ENCODE measurements around the gene COQ3. TPM values are rescaled to one million over a fixed set of nuclear protein-coding genes. Genes with fewer than 3 reads are reported as not detected.

Gene COQ3
- total and polyA plus RNA-seq, 2 donors, result 12.1 to 16.9 TPM

DNA sequence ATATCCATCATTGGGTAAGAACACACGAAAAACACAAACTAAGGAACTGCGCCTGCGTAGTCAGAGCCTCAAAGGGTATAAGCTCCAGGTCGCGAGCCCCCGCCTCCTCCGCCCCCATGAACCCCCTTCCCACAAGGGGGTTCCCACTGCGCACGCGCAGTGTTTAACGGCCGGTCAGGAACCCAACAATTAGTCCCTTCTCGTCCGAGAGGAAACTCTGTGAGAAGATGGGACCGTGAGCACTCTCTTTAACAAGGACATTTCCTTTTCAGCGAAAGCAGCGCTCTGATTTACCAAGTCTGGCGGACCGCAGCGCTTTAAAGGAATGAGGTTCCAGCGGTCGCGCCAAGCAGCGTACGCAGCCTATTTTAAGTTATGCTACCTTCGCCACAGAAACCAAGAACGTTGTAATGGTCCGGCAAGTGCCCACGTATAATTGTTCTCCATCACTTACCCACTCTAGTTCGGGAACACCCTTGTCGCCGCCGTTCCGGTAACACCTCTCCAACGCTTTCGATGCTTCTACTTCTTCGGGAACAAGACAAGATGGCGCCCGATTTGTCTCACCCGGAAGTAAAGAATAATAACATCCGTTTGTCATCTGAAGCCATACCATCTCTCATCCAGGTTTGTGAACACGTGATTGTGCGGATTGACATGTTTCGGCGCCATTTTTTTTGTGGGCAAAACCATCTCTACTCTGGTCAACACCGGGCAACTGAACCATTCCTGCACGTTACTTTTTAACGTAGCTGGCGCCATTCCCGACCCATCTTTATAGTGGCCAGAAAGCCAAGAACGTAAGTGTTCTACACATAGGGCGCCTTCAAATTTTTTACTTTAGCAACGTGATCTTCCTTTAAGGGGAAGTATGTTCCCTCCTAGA is 31.0 kb upstream of the COQ3 start, which contains the start of gene PNISR:
PNISR (minus strand) TSS at position 548 of the 886 bp plus-strand sequence. CDS start 10,649 bp downstream, outside the sequence.
- peaks cover 10 to 14% of the 10 kb centered on the region in 2 donors for H3K4me1 ChIP-seq (ENCODE audit: control insufficient read depth in 2 of 2, insufficient read depth in 2 of 2, low read length in 2 of 2)
- H3K9me3 ChIP-seq (ENCODE audit: control insufficient read depth in 2 of 2, insufficient read depth in 1 of 2, low read length in 1 of 2), result no peaks in the 10 kb centered on the region
- peak within 1 kb of the TSS; percentile 99 to 100 for H3K27ac ChIP-seq (ENCODE audit: low read depth in 1 of 2, low read length in 1 of 2)
- peaks cover 0 to 3% of the 10 kb centered on the region in 2 donors for H3K36me3 ChIP-seq (ENCODE audit: control insufficient read depth in 2 of 2, insufficient read depth in 2 of 2, low read length in 1 of 2)
- DNase-seq (ENCODE audit: low read depth in 6 of 9, low spot score in 9 of 9), result peak; percentile 87 to 99 (median 96)
- WGBS, result under 1% methylated on average over 53 of the region's 53 CpGs
- H3K27me3 ChIP-seq (ENCODE audit: control insufficient read depth in 2 of 2, insufficient read depth in 1 of 2, low read length in 1 of 2), result no peaks in the 10 kb centered on the region
- H3K4me3 ChIP-seq (ENCODE audit: low read length in 2 of 2), result peak within 1 kb of the TSS; percentile 65 to 99

GRCh38 chr6:99424022-99424421 is 30.0 kb upstream of the COQ3 start:
- Histone ChIP-seq H3K36me3 (ENCODE audit: control insufficient read depth in 2 of 2, insufficient read depth in 2 of 2, low read length in 1 of 2) (peaks cover 0 to 3% of the 10 kb centered on the region in 2 donors), H3K4me1 (ENCODE audit: control insufficient read depth in 2 of 2, insufficient read depth in 2 of 2, low read length in 2 of 2) (peaks cover 10 to 14% of the 10 kb centered on the region in 2 donors), H3K4me3 (ENCODE audit: low read length in 2 of 2) (peak overlapping the region; percentile 65 to 99), H3K9me3 (ENCODE audit: control insufficient read depth in 2 of 2, insufficient read depth in 1 of 2, low read length in 1 of 2) (no peaks in the 10 kb centered on the region), H3K27me3 (ENCODE audit: control insufficient read depth in 2 of 2, insufficient read depth in 1 of 2, low read length in 1 of 2) (no peaks in the 10 kb centered on the region), H3K27ac (ENCODE audit: low read depth in 1 of 2, low read length in 1 of 2) (no peak overlapping the region)
- 89% methylated on average over 5 of the region's 5 CpGs for WGBS
- no peak for DNase-seq (ENCODE audit: low read depth in 6 of 9, low spot score in 9 of 9)

DNA sequence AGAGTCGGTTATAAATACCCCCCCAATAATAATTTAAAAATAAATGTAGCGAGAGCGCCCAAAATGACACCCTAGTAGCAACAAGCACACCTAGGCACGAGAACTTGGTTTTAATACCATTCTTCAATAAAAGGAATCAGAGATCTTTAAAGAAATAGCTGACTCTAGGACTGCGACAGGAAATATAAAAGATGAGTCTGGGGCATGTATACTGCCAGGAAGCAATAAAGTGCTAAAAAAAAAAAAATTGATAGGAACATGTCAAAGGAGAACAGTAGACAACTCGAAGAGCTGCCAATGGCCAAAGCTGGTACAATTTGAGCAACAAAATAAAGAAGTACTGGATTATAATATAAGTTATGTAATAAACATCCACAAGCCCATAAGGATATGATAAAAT is 28.9 kb upstream of the COQ3 start:
- 95% methylated on average over 6 of the region's 6 CpGs for whole genome bisulfite sequencing
- H3K4me3 ChIP-seq (ENCODE audit: low read length in 2 of 2), result peak overlapping the region in 1 of 2 donors; percentile 6

DNA sequence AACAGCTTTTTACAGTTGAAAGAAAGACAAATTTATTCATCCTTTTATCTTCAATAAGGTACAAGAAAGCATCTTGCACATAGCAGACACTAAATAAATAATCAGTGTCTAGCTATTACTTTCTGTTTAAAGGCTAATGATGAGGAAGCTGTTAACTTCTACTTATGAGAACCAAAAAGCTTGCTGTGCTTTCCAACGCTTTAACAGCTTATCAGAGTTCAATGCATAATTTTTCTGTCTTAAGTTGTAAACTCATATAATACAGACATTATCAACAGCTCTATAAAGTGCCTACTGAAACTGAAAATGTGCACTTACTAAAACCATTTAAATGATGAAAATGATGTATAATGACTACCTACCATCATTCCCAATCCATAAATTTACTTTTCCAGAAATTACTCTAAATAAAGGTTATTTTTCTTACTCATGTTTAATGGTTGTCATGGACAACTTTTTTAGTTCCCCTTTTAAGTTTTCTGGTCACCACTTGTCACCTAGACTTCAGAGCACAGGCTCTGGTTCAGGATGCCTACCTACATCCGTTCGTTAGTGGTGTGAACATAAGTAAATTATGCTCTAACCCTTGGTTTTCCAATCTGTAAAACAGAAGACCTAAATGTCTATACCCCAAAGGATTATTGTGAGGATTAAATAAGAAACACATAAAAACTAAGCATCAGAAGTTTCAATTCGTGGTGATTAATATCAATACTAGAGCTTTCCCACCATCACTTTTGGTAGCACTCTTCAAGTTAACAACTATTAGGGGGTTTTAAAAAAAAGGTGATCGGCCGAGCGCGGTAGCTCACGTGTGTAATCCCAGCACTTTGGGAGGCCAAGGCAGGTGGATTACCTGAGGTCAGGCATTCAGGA is 23.1 kb upstream of the COQ3 start:
- WGBS, result 86% methylated on average over 9 of the region's 9 CpGs
- no peak for DNase-seq (ENCODE audit: low read depth in 6 of 9, low spot score in 9 of 9)
- Histone ChIP-seq H3K27me3 (ENCODE audit: control insufficient read depth in 2 of 2, insufficient read depth in 1 of 2, low read length in 1 of 2) (no peaks in the 10 kb centered on the region), H3K4me3 (ENCODE audit: low read length in 2 of 2) (no peak overlapping the region), H3K27ac (ENCODE audit: low read depth in 1 of 2, low read length in 1 of 2) (no peak overlapping the region), H3K36me3 (ENCODE audit: control insufficient read depth in 2 of 2, insufficient read depth in 2 of 2, low read length in 1 of 2) (peaks cover 8 to 17% of the 10 kb centered on the region in 2 donors), H3K4me1 (ENCODE audit: control insufficient read depth in 2 of 2, insufficient read depth in 2 of 2, low read length in 2 of 2) (no peaks in the 10 kb centered on the region), H3K9me3 (ENCODE audit: control insufficient read depth in 2 of 2, insufficient read depth in 1 of 2, low read length in 1 of 2) (no peaks in the 10 kb centered on the region)

More for the DNA sequence above, 28.9 kb upstream of the COQ3 start:
- H3K9me3 ChIP-seq (ENCODE audit: control insufficient read depth in 2 of 2, insufficient read depth in 1 of 2, low read length in 1 of 2), result no peaks in the 10 kb centered on the region
- DNase-seq (ENCODE audit: low read depth in 6 of 9, low spot score in 9 of 9), result no peak
- peaks cover 10 to 14% of the 10 kb centered on the region in 2 donors for H3K4me1 ChIP-seq (ENCODE audit: control insufficient read depth in 2 of 2, insufficient read depth in 2 of 2, low read length in 2 of 2)
- peaks cover 0 to 3% of the 10 kb centered on the region in 2 donors for H3K36me3 ChIP-seq (ENCODE audit: control insufficient read depth in 2 of 2, insufficient read depth in 2 of 2, low read length in 1 of 2)
- H3K27ac ChIP-seq (ENCODE audit: low read depth in 1 of 2, low read length in 1 of 2), result no peak overlapping the region
- H3K27me3 ChIP-seq (ENCODE audit: control insufficient read depth in 2 of 2, insufficient read depth in 1 of 2, low read length in 1 of 2), result no peaks in the 10 kb centered on the region

DNA sequence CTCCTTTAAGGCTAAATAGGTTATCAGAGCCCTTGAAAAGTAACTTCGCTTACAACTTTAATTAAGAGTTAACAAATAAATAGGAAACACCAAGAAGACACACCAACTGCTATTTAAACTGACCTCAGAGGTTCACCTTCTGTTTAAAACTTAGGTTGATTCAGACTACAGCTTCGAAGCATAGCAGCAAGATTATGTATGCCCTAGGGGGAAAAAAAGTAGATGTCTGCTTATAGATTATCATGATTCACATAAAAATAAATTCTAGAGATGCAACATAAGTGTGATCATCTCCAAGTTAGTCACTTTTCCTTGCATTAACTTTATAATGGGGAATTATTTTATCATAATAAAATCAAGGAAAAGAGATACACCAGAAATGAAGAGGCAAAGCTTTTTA is 22.2 kb upstream of the COQ3 start:
- H3K27ac ChIP-seq (ENCODE audit: low read depth in 1 of 2, low read length in 1 of 2), result no peak overlapping the region
- H3K27me3 ChIP-seq (ENCODE audit: control insufficient read depth in 2 of 2, insufficient read depth in 1 of 2, low read length in 1 of 2), result no peaks in the 10 kb centered on the region
- H3K36me3 ChIP-seq (ENCODE audit: control insufficient read depth in 2 of 2, insufficient read depth in 2 of 2, low read length in 1 of 2), result peaks cover 15 to 21% of the 10 kb centered on the region in 2 donors
- no peaks in the 10 kb centered on the region for H3K4me1 ChIP-seq (ENCODE audit: control insufficient read depth in 2 of 2, insufficient read depth in 2 of 2, low read length in 2 of 2)
- no peak overlapping the region for H3K4me3 ChIP-seq (ENCODE audit: low read length in 2 of 2)
- 95% methylated on average over 2 of the region's 2 CpGs for WGBS
- no peak for DNase-seq (ENCODE audit: low read depth in 6 of 9, low spot score in 9 of 9)
- H3K9me3 ChIP-seq (ENCODE audit: control insufficient read depth in 2 of 2, insufficient read depth in 1 of 2, low read length in 1 of 2), result no peaks in the 10 kb centered on the region

DNA sequence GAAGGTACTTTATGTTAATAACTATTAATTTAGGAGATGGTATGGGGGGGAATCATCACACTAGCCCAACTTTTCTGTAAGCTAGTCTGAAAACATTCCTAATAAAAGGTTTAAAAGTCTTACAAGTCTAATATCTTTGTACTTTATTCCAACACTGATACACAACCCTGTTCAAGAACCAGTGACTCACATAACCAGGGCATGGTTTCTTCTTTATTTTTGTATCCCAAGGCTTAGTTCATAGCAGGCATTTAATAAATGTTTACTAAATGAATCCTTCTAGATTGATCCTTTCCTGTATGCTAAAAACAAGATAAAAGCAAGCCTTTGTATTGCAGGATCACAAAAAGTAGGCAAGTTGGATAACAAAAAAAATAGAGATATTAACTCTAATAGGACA is 21.5 kb upstream of the COQ3 start:
- Histone ChIP-seq H3K4me3 (ENCODE audit: low read length in 2 of 2) (no peak overlapping the region), H3K9me3 (ENCODE audit: control insufficient read depth in 2 of 2, insufficient read depth in 1 of 2, low read length in 1 of 2) (no peaks in the 10 kb centered on the region), H3K27ac (ENCODE audit: low read depth in 1 of 2, low read length in 1 of 2) (no peak overlapping the region), H3K27me3 (ENCODE audit: control insufficient read depth in 2 of 2, insufficient read depth in 1 of 2, low read length in 1 of 2) (no peaks in the 10 kb centered on the region), H3K4me1 (ENCODE audit: control insufficient read depth in 2 of 2, insufficient read depth in 2 of 2, low read length in 2 of 2) (no peaks in the 10 kb centered on the region), H3K36me3 (ENCODE audit: control insufficient read depth in 2 of 2, insufficient read depth in 2 of 2, low read length in 1 of 2) (peaks cover 19 to 27% of the 10 kb centered on the region in 2 donors)
- DNase-seq (ENCODE audit: low read depth in 6 of 9, low spot score in 9 of 9), result no peak

- H3K36me3 ChIP-seq (ENCODE audit: control insufficient read depth in 2 of 2, insufficient read depth in 2 of 2, low read length in 1 of 2), result peaks cover 33 to 50% of the 10 kb centered on the region in 2 donors
- H3K9me3 ChIP-seq (ENCODE audit: control insufficient read depth in 2 of 2, insufficient read depth in 1 of 2, low read length in 1 of 2), result no peaks in the 10 kb centered on the region
- H3K4me1 ChIP-seq (ENCODE audit: control insufficient read depth in 2 of 2, insufficient read depth in 2 of 2, low read length in 2 of 2), result no peaks in the 10 kb centered on the region
- H3K4me3 ChIP-seq (ENCODE audit: low read length in 2 of 2), result no peak overlapping the region
- WGBS, result 97% methylated on average over 1 of the region's 1 CpG
- H3K27ac ChIP-seq (ENCODE audit: low read depth in 1 of 2, low read length in 1 of 2), result no peak overlapping the region
- no peaks in the 10 kb centered on the region for H3K27me3 ChIP-seq (ENCODE audit: control insufficient read depth in 2 of 2, insufficient read depth in 1 of 2, low read length in 1 of 2)
- DNase-seq (ENCODE audit: low read depth in 6 of 9, low spot score in 9 of 9), result no peak
Measured at GRCh38 chr6:99412065-99412464, 18.1 kb upstream of the COQ3 start.

- H3K9me3 ChIP-seq (ENCODE audit: control insufficient read depth in 2 of 2, insufficient read depth in 1 of 2, low read length in 1 of 2), result no peaks in the 10 kb centered on the region
- no peaks in the 10 kb centered on the region for H3K27me3 ChIP-seq (ENCODE audit: control insufficient read depth in 2 of 2, insufficient read depth in 1 of 2, low read length in 1 of 2)
- no peaks in the 10 kb centered on the region for H3K4me1 ChIP-seq (ENCODE audit: control insufficient read depth in 2 of 2, insufficient read depth in 2 of 2, low read length in 2 of 2)
- no peak overlapping the region for H3K4me3 ChIP-seq (ENCODE audit: low read length in 2 of 2)
- H3K36me3 ChIP-seq (ENCODE audit: control insufficient read depth in 2 of 2, insufficient read depth in 2 of 2, low read length in 1 of 2), result peaks cover 51 to 69% of the 10 kb centered on the region in 2 donors
- H3K27ac ChIP-seq (ENCODE audit: low read depth in 1 of 2, low read length in 1 of 2), result no peak overlapping the region
- no peak for DNase-seq (ENCODE audit: low read depth in 6 of 9, low spot score in 9 of 9)
Measured at GRCh38 chr6:99409672-99410071, 15.7 kb upstream of the COQ3 start.

DNA sequence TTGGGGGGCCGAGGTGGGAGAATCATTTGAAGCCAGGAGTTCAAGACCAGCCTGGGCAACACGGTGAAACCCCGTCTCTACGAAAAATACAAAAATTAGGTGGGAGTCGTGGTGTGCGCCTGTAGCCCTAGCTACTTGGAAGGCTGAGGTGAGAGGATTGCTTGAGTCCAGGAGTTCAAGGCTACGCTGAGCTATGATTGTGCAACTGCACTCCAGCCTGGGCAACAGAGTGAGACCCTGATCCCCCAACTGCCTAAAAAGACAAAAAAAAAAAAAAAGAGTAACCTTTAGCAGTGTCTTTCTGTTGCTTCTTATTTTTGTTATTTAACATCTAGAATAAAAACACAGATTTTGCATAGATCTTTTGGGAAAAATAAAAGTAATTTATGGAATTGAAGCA is 13.1 kb upstream of the COQ3 start:
- H3K9me3 ChIP-seq (ENCODE audit: control insufficient read depth in 2 of 2, insufficient read depth in 1 of 2, low read length in 1 of 2), result no peaks in the 10 kb centered on the region
- no peaks in the 10 kb centered on the region for H3K4me1 ChIP-seq (ENCODE audit: control insufficient read depth in 2 of 2, insufficient read depth in 2 of 2, low read length in 2 of 2)
- WGBS, result 82% methylated on average over 7 of the region's 7 CpGs
- H3K36me3 ChIP-seq (ENCODE audit: control insufficient read depth in 2 of 2, insufficient read depth in 2 of 2, low read length in 1 of 2), result peaks cover 49 to 74% of the 10 kb centered on the region in 2 donors
- no peak overlapping the region for H3K27ac ChIP-seq (ENCODE audit: low read depth in 1 of 2, low read length in 1 of 2)
- no peak for DNase-seq (ENCODE audit: low read depth in 6 of 9, low spot score in 9 of 9)
- no peak overlapping the region for H3K4me3 ChIP-seq (ENCODE audit: low read length in 2 of 2)
- no peaks in the 10 kb centered on the region for H3K27me3 ChIP-seq (ENCODE audit: control insufficient read depth in 2 of 2, insufficient read depth in 1 of 2, low read length in 1 of 2)

Measured in thymus (tissue), 11 donors.